Left renal pelvis (tissue), 4 donors: ENCODE measurements around the gene LYRM9. TPM values are rescaled to one million over a fixed set of nuclear protein-coding genes. Genes with fewer than 3 reads are reported as not detected.
A peak's percentile ranks its signal among the peaks of the same experiment; 100 is the strongest.
"Not testable (repeated sequence)": the region's sequence is repeated elsewhere in the genome, so short reads cannot be mapped to it uniquely, and the experiment has no call there.

Experiments
- DNase-seq, 4 donors: peaks; one replicate each; pipeline ENCODE4 v3.0.0-alpha.2; 2013; ENCODE audit warnings: low read depth in 4 of 4, low spot score in 3 of 4
- polyA plus RNA-seq, 4 donors: library from polyadenylated mRNA; unstranded; fragments of 120-200 nt; gene quantifications; one replicate each; pipeline ENCODE4 v1.2.1, GENCODE V29; 2013; ENCODE audit not compliant: insufficient read length in 4 of 4

Gene LYRM9
- polyA plus RNA-seq, 4 donors = 17.5 to 32.0 (median 21.5) TPM

- DNase-seq = no peak
These were observed 13.5 kb upstream of the LYRM9 start for GRCh38 chr17:27906623-27907022.

DNA sequence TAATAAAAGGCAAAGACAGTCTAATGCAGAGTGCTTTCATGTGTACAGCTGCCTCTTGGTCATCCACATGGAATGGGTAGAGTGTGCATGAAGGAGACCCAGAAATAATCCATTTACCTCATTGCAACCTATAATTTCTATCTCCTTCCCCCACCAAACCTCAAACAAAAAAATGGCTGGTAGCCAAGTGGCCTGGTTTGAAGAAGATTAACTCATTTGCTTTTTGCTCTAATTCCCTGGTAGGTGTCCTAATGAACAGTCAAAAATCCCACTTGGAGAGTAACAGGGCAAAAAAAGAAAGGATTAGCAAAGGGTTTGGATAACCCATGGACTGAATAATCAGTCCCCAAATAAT lies 13.0 kb upstream of the LYRM9 start:
- no peak for DNase-seq

GRCh38 chr17:27905447-27906225 lies 12.5 kb upstream of the LYRM9 start:
- no peak for DNase-seq

DNA sequence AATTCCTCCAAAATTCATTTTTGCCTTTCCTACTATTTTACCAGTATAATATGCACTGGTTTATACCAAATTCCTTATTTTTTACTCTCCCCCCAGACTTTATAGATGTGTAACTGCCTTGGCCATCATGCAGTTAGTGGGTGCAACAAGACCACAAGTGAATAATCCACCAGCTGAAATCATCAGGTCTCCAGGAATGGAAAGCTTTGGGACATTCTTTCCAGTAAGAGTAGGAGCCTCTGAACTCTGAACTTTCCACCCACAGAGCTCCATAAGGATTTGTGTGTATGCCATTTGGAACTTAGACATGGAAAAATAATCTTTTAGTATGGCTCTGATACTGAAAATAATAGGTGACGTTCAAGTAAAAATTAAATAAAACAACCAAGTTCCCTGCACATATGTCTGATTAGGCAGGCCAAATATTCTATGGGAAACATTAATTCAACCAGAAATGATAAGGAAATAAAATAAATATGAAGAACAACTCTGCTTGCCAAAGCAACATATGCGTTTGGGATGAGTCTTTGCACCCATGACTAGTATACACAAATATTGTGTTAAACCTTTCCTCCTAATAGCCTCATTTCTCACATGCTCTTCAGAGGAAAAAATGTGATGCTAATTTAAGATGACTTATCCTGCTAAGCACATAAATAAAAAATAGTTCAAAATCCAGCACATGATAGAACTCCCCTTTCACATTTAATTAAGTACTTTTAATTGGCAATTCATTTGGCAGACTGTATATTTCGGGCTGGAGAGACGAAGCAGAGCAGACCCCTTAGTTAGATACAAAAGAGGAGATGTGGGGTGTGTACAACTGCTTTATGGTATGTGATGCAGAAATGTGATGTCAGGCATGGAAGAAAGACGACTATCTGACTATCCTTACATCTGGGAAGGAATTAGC lies 11.6 kb upstream of the LYRM9 start:
- no peak for DNase-seq

DNA sequence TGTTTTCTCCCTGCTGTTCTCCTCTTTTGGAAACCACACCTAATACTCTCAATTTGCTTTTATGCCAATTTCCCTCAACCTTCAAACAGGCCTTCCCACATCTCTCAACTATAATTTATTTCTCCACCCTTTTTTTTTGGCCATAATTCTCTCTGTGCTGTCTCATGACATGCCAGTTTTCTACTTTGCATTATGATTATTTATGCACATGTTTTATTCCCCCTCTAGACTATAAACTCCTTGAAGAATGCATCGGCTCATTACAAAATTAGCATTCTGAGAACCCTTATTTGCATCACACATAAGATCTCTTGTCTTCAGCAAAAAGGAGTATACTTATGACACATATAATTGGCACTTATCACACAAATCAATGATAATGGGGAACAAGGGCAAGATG lies 10.9 kb upstream of the LYRM9 start:
- no peak for DNase-seq

- DNase-seq = no peak
These were observed 6.4 kb upstream of the LYRM9 start for GRCh38 chr17:27899525-27899924.

DNA sequence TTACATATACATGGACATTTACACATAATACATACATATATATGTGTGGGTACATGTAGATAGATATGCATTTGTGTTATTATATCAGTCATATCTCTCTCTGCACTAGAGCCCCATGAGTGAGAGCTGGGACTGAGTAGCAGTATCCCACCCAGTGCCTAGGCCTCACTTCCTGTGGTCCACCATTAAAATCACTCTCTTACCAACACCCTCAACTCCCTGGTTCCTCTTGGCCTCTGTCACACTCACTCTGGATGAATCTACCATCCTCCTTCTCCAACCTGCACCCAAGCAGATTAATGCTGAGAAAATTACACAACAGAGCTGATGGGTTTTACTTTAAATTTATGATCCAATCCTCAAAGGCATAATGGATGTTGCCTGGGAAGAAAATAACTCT lies 4.9 kb upstream of the LYRM9 start:
- no peak for DNase-seq

DNA sequence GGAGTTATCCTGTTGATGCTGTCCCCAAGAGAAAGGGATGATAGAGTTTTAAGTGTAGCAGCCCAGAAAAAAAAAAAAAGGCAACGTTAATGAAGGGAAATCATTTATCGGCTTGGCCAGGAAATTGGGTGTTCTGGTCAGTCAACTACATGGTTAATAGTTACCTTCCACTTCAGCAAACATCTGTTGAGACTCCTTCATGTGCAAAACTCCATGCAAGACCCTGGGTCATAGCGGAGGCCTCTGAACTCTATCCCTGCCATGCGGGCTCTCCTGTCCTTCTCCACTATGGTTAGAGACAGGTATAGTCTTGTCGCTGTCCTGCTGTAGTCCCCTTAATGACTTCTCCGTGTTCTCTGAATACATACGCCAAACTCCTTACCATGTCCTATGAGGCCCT lies 3.5 kb upstream of the LYRM9 start:
- DNase-seq = no peak

DNA sequence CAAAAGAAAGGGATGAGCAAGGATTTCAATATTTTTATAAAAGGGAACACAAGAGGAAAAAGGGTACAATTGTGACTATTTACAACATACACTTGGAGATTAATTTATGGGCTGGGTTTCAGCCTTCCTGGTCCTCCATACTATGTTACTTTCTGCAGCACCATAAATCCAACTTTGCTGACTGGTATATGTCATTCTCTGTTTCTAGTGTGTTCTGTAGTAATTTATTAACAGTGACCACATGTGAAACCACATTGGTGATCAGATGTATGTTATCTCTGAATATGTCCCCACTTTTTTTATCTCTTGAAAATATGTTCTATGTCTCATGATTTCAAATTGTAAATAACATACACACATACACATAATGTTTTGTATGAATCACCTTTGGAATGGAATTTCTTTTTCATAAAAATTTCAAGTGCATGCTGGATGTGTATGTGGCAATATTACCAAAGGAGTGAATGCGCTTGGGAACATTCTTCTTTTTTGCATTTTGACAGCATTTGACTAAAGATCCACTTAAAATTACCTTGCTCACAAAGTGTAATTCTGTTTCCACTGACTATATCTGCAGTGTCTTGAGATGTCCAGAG lies 2.9 kb upstream of the LYRM9 start:
- no peak for DNase-seq

DNA sequence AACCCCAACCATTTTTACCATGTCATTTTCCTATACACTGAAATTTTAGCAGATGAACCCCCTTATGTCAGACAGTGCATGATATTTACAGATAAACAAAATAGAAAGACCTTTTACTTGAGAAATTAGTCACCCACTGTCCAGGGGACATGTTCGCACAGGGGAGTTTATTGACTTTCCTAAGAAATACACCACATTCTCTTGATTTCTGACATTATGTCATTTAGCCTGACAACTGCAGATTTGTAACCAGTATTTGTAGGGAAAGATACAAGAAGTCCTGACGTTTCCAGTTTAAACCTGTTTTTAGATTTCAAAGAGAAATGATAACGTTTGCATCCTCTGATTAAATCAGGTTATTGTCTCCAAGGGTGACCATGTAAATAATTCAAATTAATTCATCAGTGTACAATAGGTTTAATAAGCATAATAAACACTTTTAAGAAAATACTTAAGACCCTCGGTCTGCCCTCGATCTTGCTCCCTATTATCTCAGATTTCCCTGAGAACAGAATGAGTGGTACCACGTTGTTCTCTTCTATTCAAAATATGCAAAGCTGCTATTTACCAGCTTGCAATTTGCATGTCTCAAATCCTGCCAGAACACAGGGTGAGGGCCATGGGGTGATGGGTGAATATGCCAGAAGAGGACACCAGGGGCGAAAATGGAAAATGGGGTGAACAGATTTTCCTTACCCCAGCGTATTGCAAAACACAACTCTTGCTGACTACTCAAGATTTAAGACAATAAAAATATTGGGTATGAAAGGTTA lies 2.1 kb upstream of the LYRM9 start:
- no peak for DNase-seq

DNA sequence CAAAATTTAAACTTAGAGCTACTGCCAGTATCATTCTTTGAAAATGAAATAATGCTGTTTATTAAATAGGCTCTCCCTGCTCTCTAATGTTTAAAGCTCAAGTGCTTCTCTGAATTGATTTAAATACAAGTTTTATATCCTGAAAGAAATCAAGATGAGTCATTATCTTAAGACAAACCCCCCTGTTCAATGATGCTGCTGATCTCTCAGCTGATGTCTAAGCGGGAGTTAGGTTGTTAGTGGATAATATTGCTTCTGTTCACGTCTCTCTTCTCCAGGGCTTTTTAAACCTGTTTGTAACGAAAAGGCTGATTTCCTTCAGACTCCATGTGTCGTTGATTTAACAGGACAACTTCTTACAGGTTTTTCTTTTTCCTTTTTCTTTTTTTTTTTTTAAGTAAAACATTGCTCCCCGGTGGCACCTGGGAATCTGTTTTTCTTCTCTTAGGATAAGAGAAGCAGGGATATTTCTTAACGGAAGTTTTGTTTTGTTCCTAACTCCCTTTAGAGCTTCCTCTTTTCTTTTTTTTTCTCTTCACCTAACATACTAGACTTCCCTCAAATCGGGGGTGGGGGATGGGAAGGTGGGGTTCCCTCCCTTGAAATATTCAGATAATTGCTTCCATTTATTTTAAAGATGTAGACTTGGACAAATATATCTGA lies 807 bp upstream of the LYRM9 start:
- DNase-seq = no peak

DNA sequence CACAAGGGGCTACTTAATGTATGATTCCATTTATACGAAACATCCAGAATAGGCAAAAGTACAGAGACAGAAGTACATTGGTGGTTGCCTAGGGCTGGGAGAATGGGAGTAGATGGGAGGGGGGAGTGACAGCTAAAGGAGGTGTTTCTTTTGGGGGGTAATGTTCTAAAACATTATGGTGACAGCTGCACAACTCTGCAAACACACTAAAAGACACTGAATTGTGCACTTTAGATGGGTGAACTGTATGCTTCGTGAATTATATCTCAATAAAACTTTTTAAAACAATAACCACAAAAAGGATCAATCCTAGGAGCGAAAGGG lies 661 bp downstream of the LYRM9 start:
- no peak for DNase-seq

GRCh38 chr17:27891841-27892240 lies 1.3 kb downstream of the LYRM9 start:
- no peak for DNase-seq

- no peak for DNase-seq
These were observed 3.4 kb downstream of the LYRM9 start for GRCh38 chr17:27889711-27890251.

DNA sequence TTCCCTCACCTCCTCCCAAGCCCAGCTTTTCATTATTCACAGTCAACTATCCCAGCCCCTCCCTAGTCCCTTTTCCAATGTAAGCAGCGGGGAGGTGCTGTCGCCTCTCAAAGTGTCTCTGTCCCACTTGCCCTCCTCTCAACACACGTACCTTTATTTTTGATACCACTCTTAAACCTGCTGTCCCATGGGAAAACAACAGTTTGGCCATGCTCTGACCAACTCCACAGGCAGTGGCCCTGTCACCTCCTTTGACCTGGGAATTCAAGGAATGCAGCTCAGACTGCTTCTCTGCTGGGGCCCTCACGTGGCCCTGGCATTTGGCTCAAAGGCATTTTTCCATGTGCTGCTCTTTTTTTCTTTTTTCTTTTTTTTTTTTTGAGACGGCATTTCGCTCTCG lies 4.2 kb downstream of the LYRM9 start:
- DNase-seq = no peak

- DNase-seq = no peak
These were observed 5.1 kb downstream of the LYRM9 start for GRCh38 chr17:27888067-27888466.

- not testable (repeated sequence) for DNase-seq
These were observed 6.7 kb downstream of the LYRM9 start for GRCh38 chr17:27886348-27886906.

- DNase-seq = no peak
These were observed 10.9 kb downstream of the LYRM9 start for GRCh38 chr17:27882162-27882840.

DNA sequence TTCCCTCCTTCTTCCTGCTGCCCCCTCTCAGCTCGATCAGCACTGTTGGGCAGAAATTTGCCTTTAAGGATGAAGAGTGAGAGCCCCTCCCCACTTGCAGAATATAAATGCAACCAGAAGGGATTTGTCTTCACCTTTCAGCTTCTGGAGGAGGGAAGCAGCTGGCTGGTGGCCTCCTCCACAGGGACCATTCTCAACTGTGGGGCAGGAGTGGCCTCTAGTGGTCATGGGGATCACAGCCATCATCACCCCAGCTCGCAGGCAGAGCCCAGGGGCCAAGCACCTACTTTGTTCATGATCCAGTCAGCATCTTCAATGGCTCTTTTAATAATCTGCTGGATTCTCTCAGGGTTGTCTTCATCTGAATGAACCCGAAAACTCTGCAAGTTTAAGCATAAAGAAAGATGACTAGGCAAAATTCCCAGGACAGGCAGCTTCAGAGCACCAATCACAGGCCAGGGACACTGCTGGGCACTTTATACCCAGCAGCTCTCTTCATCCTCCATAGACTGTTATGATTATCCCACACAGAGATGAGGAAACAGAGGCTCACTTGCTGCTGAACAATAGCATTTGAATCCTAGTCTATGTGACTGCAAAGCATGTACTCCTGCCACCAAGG lies 13.1 kb downstream of the LYRM9 start:
- peak in 2 of 4 donors; percentile 60 to 62 for DNase-seq
